HL-60 (cell line): ENCODE results near the gene A3GALT2.

ENCODE experiments used
- DNase-seq, 2 experiments: peaks; one replicate each; pipeline ENCODE4 v3.0.0-alpha.2; 2010 to 2020; ENCODE audit warnings: low read depth in 1 of 2, low spot score in 1 of 2
- H3K27ac ChIP-seq: fragments of 250-450 bp; sonication (Bioruptor Pico); replicated peaks from 2 replicates; pipeline ENCODE4 v1.5.1; 2020; ENCODE audit warnings: mild to moderate bottlenecking, moderate library complexity
- H3K27me3 ChIP-seq: fragments of 250-450 bp; sonication (Bioruptor Pico); 2 replicates; pipeline ENCODE4 v1.5.1; 2021; ENCODE audit warnings: mild to moderate bottlenecking, moderate library complexity; ENCODE audit not compliant: insufficient read depth, poor library complexity, severe bottlenecking
- H3K4me3 ChIP-seq: replicated peaks from 2 replicates; pipeline ENCODE4 v1.5.1; 2011; ENCODE audit warnings: mild to moderate bottlenecking, control low read depth, low read length; ENCODE audit not compliant: insufficient read depth
- CTCF ChIP-seq: IDR thresholded peaks from one replicate; pipeline ENCODE4 v1.5.1; 2011; ENCODE audit warnings: low read length, control low read depth, inconsistent platforms; ENCODE audit not compliant: insufficient read depth
- GABPA ChIP-seq: IDR thresholded peaks from 2 replicates; pipeline ENCODE4 v1.6.1; 2012; ENCODE audit warnings: low read depth
- POLR2AphosphoS5 ChIP-seq: IDR thresholded peaks from 2 replicates; pipeline ENCODE4 v1.6.1; 2012; ENCODE audit warnings: low read depth
- SPI1 ChIP-seq: IDR thresholded peaks from 2 replicates; pipeline ENCODE4 v1.6.1; 2012; ENCODE audit warnings: low read depth, mild to moderate bottlenecking, borderline replicate concordance
- TF ChIP-seq, protein P1 (sequence below): IDR thresholded peaks from 2 replicates; pipeline ENCODE4 v1.6.1; 2012; ENCODE audit warnings: low read depth; ENCODE audit not compliant: insufficient replicate concordance

The A3GALT2 gene

DNA sequence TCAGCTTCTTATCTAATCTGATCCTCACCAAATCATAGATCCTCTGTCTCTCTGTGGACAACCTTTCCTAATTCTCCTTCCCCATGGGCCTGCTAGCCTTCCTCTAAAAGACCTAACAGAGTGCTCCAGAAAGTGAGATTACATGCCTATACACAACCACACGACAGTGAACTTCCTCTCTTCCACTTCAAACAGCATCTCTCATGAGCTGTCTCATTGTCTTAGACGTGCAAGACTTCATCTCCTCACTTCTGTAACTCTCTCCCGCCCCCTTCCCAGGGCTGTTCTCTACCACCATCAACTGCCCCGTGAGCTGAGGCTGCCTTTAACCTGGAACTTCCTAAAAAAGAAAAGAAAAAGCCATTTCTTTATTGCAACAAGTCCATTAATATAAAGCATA, 14.1 kb upstream of the A3GALT2 start:
- DNase-seq, result peak in 1 of 2 experiments; percentile 81
- Histone ChIP-seq H3K27ac (no peak overlapping the region; the same call in 1 of the 2 replicates), H3K27me3 (no peaks in the 10 kb centered on the region), H3K4me3 (no peak overlapping the region)
- TF ChIP-seq POLR2AphosphoS5, result no peak
- TF ChIP-seq SPI1, result peak; percentile 84; the same call in 1 of the 2 replicates

- no peak for DNase-seq
- TF ChIP-seq SPI1 (no peak), CTCF (no peak), GABPA (no peak), POLR2AphosphoS5 (no peak)
- TF ChIP-seq, protein P1, sequence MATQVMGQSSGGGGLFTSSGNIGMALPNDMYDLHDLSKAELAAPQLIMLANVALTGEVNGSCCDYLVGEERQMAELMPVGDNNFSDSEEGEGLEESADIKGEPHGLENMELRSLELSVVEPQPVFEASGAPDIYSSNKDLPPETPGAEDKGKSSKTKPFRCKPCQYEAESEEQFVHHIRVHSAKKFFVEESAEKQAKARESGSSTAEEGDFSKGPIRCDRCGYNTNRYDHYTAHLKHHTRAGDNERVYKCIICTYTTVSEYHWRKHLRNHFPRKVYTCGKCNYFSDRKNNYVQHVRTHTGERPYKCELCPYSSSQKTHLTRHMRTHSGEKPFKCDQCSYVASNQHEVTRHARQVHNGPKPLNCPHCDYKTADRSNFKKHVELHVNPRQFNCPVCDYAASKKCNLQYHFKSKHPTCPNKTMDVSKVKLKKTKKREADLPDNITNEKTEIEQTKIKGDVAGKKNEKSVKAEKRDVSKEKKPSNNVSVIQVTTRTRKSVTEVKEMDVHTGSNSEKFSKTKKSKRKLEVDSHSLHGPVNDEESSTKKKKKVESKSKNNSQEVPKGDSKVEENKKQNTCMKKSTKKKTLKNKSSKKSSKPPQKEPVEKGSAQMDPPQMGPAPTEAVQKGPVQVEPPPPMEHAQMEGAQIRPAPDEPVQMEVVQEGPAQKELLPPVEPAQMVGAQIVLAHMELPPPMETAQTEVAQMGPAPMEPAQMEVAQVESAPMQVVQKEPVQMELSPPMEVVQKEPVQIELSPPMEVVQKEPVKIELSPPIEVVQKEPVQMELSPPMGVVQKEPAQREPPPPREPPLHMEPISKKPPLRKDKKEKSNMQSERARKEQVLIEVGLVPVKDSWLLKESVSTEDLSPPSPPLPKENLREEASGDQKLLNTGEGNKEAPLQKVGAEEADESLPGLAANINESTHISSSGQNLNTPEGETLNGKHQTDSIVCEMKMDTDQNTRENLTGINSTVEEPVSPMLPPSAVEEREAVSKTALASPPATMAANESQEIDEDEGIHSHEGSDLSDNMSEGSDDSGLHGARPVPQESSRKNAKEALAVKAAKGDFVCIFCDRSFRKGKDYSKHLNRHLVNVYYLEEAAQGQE, result no peak
- Histone ChIP-seq H3K27me3 (no peaks in the 10 kb centered on the region), H3K4me3 (no peak overlapping the region), H3K27ac (no peak overlapping the region)
Observed at GRCh38 chr1:33334081-33334552, 13.2 kb upstream of the A3GALT2 start.

DNA sequence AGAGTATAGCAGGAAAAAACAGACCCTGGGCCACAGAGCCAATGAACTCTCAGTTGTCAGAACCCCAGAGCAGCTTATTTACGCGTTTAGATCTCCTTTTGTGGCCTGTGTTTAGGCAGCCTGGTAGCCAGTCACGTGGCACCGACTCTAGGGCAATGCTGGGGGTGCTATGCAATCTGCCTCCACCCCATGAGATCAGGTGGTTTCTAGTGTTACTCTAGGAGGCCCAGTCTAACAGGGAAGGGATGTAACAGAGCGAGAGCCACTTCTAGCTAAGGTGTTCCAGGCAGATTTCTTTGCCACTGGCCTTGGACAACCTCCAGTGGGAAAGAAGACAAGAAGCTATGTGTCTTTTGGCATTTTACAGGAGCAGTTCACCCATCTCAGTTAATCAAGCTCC, 12.0 kb upstream of the A3GALT2 start:
- no peaks in the 10 kb centered on the region for H3K27me3 ChIP-seq
- no peak overlapping the region for H3K27ac ChIP-seq
- no peak for DNase-seq
- no peak overlapping the region for H3K4me3 ChIP-seq
- TF ChIP-seq, protein P1, result no peak
- TF ChIP-seq POLR2AphosphoS5 (no peak), SPI1 (no peak), CTCF (no peak)

DNA sequence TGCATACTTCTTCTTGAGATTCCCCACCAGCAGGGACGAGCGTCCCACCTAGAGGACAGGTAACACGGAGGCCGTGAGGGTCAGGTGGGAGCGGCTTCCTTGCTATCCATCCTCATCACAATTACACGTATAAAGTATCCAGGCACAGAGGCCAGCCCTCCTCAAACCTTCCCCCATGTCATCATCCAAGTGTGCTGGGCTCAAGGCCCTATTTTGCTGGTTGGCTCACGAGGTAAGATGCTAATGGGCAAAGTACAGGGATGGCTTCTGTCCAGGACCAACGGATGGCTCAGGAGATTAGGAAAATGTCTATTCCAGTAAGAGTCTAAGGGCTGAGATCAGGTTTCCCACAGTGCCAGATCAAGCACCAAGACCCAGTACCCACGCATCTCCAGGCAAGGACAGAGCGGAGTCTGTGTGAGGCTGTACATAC, 11.5 kb upstream of the A3GALT2 start:
- no peak for TF ChIP-seq SPI1
- TF ChIP-seq, protein P1, result no peak
- no peak for TF ChIP-seq CTCF
- TF ChIP-seq GABPA, result no peak
- no peak for TF ChIP-seq POLR2AphosphoS5
- Histone ChIP-seq H3K4me3 (no peak overlapping the region), H3K27me3 (no peaks in the 10 kb centered on the region), H3K27ac (no peak overlapping the region)
- DNase-seq, result no peak
